Measurements from ENCODE around the gene PLK3.

DNA sequence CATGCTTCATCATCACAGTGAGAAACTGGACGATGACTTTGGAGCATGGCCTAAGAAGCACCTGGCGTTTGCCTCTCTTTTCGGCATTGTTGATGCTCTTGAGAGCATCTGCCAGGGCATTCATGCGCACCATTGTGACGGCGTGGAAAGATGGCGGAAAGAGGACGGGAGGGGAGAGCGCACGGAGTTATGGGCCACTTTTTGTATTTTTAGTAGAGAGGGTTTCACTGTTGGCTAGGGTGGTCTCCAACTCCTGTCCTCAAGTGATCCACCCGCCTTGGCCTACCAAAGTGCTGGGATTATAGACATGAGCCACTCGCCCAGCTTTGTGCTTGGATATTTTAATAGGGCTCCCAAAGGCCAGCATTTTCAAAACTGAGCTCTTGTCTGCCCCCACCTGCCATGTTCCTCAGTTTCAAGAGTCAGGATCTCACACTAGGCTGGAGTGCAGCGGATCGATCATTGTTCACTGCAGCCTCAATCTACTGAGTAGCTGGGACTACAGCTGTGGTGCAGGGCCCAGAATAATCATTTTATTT, 19.5 kb upstream of the PLK3 start:
- TF ChIP-seq CTCF (conservative IDR thresholded peaks at IDR 0.05 in 1 of 2, IDR thresholded peaks at IDR 0.05 in 1 of 2; ENCODE audit: extremely low read depth in 1 of 2, insufficient read depth in 1 of 2, low read depth in 1 of 2, low read length in 2 of 2): no peak
- no peak for TF ChIP-seq EZH2 (IDR thresholded peaks at IDR 0.05; ENCODE audit: borderline replicate concordance, low read length)

Data from mammary epithelial cell (primary cell).